Measurements from ENCODE around the gene F3. TPM values are rescaled to one million over a fixed set of nuclear protein-coding genes. Genes with fewer than 3 reads are reported as not detected.

The F3 gene
- total and polyA plus RNA-seq, 2 donors (not counting 1 experiment from before 2014, with no cell fraction given), result 0.25 TPM; not detected in 1

DNA sequence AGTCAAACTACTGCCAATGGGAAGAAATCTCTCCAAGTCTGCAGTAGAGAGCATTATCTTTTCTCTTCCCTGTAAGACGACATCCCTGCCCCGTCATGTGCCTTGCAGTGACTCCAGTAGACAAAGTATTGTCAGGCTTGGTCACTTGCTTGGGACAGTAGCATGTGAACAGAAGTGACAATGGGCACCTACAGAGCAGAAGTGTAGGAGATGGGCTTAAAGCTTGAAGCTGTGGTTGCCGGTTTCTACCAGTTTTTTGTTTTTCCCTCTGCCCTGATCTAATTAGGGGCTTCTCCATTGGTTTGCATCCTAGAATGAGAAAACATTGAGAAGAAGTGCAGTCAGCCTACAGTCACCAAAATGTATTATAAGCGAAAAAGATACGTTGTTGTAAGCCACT lies 12.7 kb downstream of the F3 start:
- ATAC-seq (ENCODE audit: low read depth), result no peak
- Histone ChIP-seq H4K20me1 (ENCODE audit: control insufficient read depth, insufficient read depth, low read length, poor library complexity, severe bottlenecking) (no peaks in the 10 kb centered on the region), H3K27ac (ENCODE audit: low read length in 2 of 2) (no peak overlapping the region), H3K27me3 (replicated peaks in 1 of 4; ENCODE audit: control extremely low read depth in 1 of 4, control insufficient read depth in 3 of 4, insufficient read depth in 4 of 4, low read length in 3 of 4) (no peaks in the 10 kb centered on the region), H3K4me3 (ENCODE audit: control extremely low read depth in 1 of 5, extremely low read depth in 1 of 5, insufficient read depth in 1 of 5, low read depth in 2 of 5, low read length in 4 of 5) (no peak overlapping the region), H3K36me3 (replicated peaks in 1 of 2; ENCODE audit: control extremely low read depth in 1 of 2, control insufficient read depth in 1 of 2, extremely low read depth in 1 of 2, insufficient read depth in 2 of 2, low read length in 1 of 2) (no peaks in the 10 kb centered on the region), H3K9me3 (ENCODE audit: control extremely low read depth in 1 of 3, control insufficient read depth in 2 of 3, insufficient read depth in 1 of 3, low read length in 2 of 3) (no peaks in the 10 kb centered on the region), H3K4me1 (ENCODE audit: control insufficient read depth in 2 of 2, insufficient read depth in 2 of 2, low read length in 2 of 2) (no peaks in the 10 kb centered on the region), H2AFZ (ENCODE audit: insufficient read depth, low read depth, low read length, poor library complexity, severe bottlenecking) (no peak overlapping the region), H3K9ac (ENCODE audit: low read length) (no peak overlapping the region), H3K79me2 (ENCODE audit: control insufficient read depth, insufficient read depth, low read length) (no peaks in the 10 kb centered on the region), H3K4me2 (replicated peaks; ENCODE audit: low read depth, low read length, poor library complexity, severe bottlenecking) (no peak overlapping the region)
- ChIA-PET POLR2A (no interaction called here), CTCF (interaction anchor here (0.7 kb wide), 1 partner anchor 69 kb away, joined by 3 read pairs; no protein-coding TSS in a partner anchor)
- intact Hi-C loops (cut with micrococcal nuclease), result no loop called here
- H3K4me1 Mint-ChIP-seq, result no peaks in the 10 kb centered on the region
- H3K27ac Mint-ChIP-seq, result no peak overlapping the region
- peaks cover 11% of the 10 kb centered on the region for H3K27me3 Mint-ChIP-seq
- H3K9me3 Mint-ChIP-seq (ENCODE audit: insufficient read depth), result no peaks in the 10 kb centered on the region
- no peak overlapping the region for H3K4me3 Mint-ChIP-seq
- no peak for DNase-seq
- no CpG with 5 or more reads among the region's 5 CpGs for WGBS (ENCODE audit: insufficient coverage)
- TF ChIP-seq EZH2 (IDR thresholded peaks at IDR 0.05; ENCODE audit: borderline replicate concordance, insufficient read depth, low read depth, low read length, poor library complexity, severe bottlenecking), result no peak
- TF ChIP-seq CTCF (IDR thresholded peaks at IDR 0.05), result no peak

- Mint-ChIP-seq H3K9me3 (ENCODE audit: insufficient read depth) (no peaks in the 10 kb centered on the region), H3K27me3 (peaks cover 11% of the 10 kb centered on the region), H3K4me1 (no peaks in the 10 kb centered on the region), H3K27ac (no peak overlapping the region), H3K4me3 (no peak overlapping the region)
- intact Hi-C loops (cut with micrococcal nuclease), result no loop called here
- DNase-seq (no peak), ATAC-seq (ENCODE audit: low read depth) (no peak)
- no CpG with 5 or more reads among the region's 1 CpG for WGBS (ENCODE audit: insufficient coverage)
- Histone ChIP-seq H3K4me2 (replicated peaks; ENCODE audit: low read depth, low read length, poor library complexity, severe bottlenecking) (no peak overlapping the region), H3K27me3 (replicated peaks in 1 of 4; ENCODE audit: control extremely low read depth in 1 of 4, control insufficient read depth in 3 of 4, insufficient read depth in 4 of 4, low read length in 3 of 4) (no peaks in the 10 kb centered on the region), H4K20me1 (ENCODE audit: control insufficient read depth, insufficient read depth, low read length, poor library complexity, severe bottlenecking) (no peaks in the 10 kb centered on the region), H3K36me3 (replicated peaks in 1 of 2; ENCODE audit: control extremely low read depth in 1 of 2, control insufficient read depth in 1 of 2, extremely low read depth in 1 of 2, insufficient read depth in 2 of 2, low read length in 1 of 2) (no peaks in the 10 kb centered on the region), H3K79me2 (ENCODE audit: control insufficient read depth, insufficient read depth, low read length) (no peaks in the 10 kb centered on the region), H3K9ac (ENCODE audit: low read length) (no peak overlapping the region), H3K4me1 (ENCODE audit: control insufficient read depth in 2 of 2, insufficient read depth in 2 of 2, low read length in 2 of 2) (no peaks in the 10 kb centered on the region), H3K4me3 (ENCODE audit: control extremely low read depth in 1 of 5, extremely low read depth in 1 of 5, insufficient read depth in 1 of 5, low read depth in 2 of 5, low read length in 4 of 5) (no peak overlapping the region), H3K9me3 (ENCODE audit: control extremely low read depth in 1 of 3, control insufficient read depth in 2 of 3, insufficient read depth in 1 of 3, low read length in 2 of 3) (no peaks in the 10 kb centered on the region), H2AFZ (ENCODE audit: insufficient read depth, low read depth, low read length, poor library complexity, severe bottlenecking) (no peak overlapping the region), H3K27ac (ENCODE audit: low read length in 2 of 2) (no peak overlapping the region)
- TF ChIP-seq EZH2 (IDR thresholded peaks at IDR 0.05; ENCODE audit: borderline replicate concordance, insufficient read depth, low read depth, low read length, poor library complexity, severe bottlenecking), result no peak
- ChIA-PET CTCF (interaction anchor here (0.7 kb wide), 1 partner anchor 70 kb away, joined by 3 read pairs; no protein-coding TSS in a partner anchor), POLR2A (no interaction called here)
These were observed 13.3 kb downstream of the F3 start for GRCh38 chr1:94528299-94528698.

Measured in B cell (primary cell).